Peyer's patch (tissue), 4 donors: Measurements from ENCODE around the gene MED15.

ENCODE experiments used
- POLR2A ChIP-seq, 2 donors: fragments of 450-650 bp; IDR thresholded peaks; one replicate each; pipeline ENCODE4 v1.5.1; 2017; ENCODE audit warnings: antibody characterized with exemption in 2 of 2, mild to moderate bottlenecking in 2 of 2, moderate library complexity in 2 of 2
- TF ChIP-seq, protein P1 (sequence below), 6 experiments: fragments of 450-650 bp in 4 of 6; fragments of 200-600 bp in 2 of 6; sonication (generic) in 1 of 6; IDR thresholded peaks; one replicate each; pipeline ENCODE4 v1.5.1; 2017 to 2019; ENCODE audit warnings: antibody characterized with exemption in 6 of 6, mild to moderate bottlenecking in 3 of 6, moderate library complexity in 1 of 6

DNA sequence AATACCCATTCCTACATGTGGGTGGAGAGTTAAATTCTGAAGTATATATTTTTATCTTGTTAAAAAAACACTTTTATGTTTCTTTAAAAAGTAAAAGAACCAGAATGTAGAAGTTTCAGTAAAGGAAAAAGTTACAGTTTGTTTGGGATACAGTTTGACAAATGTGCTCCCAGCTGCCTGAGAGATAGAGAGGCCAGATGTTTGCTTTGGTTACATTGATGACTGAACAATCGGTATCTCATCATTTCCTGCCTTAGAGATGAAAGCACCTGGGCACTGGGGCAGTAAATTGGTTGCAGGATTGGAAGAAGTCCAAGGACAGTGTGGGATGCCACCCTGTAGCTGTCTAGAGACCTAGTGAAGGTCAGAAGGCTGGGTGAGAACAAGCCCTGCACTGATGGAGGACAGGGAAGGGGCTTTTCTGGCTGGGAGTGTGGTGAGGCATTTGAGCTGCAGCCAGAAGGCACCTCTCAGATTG, 16.6 kb downstream of the MED15 start:
- TF ChIP-seq, protein P1, sequence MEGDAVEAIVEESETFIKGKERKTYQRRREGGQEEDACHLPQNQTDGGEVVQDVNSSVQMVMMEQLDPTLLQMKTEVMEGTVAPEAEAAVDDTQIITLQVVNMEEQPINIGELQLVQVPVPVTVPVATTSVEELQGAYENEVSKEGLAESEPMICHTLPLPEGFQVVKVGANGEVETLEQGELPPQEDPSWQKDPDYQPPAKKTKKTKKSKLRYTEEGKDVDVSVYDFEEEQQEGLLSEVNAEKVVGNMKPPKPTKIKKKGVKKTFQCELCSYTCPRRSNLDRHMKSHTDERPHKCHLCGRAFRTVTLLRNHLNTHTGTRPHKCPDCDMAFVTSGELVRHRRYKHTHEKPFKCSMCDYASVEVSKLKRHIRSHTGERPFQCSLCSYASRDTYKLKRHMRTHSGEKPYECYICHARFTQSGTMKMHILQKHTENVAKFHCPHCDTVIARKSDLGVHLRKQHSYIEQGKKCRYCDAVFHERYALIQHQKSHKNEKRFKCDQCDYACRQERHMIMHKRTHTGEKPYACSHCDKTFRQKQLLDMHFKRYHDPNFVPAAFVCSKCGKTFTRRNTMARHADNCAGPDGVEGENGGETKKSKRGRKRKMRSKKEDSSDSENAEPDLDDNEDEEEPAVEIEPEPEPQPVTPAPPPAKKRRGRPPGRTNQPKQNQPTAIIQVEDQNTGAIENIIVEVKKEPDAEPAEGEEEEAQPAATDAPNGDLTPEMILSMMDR (IDR thresholded peaks at IDR 0.05), result no peak
- TF ChIP-seq POLR2A (IDR thresholded peaks at IDR 0.05), result no peak
